NCI-H1930 (cell line): ENCODE measurements around the gene FES.
"Not testable (repeated sequence)": the region's sequence is repeated elsewhere in the genome, so short reads cannot be mapped to it uniquely, and the experiment has no call there.

Source experiments
- DNase-seq, 2 experiments: peaks; one replicate each; lab custom pipeline; 2025; lab: John Stamatoyannopoulos, UW

FES gene

GRCh38 chr15:90883976-90884718, at the start of gene FES:
FES (plus strand) TSS chr15:90884504; CDS start chr15:90885046, 542 bp downstream.
- no peak for DNase-seq

- DNase-seq, result no peak
Observed at GRCh38 chr15:90834626-90835025, 49.7 kb upstream of the FES start.

GRCh38 chr15:90836296-90836871, 47.9 kb upstream of the FES start:
- DNase-seq, result no peak

- DNase-seq, result no peak
Observed at GRCh38 chr15:90837094-90837493, 47.2 kb upstream of the FES start.

- DNase-seq, result no peak
Observed at GRCh38 chr15:90838139-90838538, 46.2 kb upstream of the FES start.

- no peak for DNase-seq
Observed at GRCh38 chr15:90838544-90838943, 45.8 kb upstream of the FES start.

- DNase-seq, result no peak
Observed at GRCh38 chr15:90839187-90840071, 44.9 kb upstream of the FES start.

- no peak for DNase-seq
Observed at GRCh38 chr15:90840157-90840855, 44.0 kb upstream of the FES start.

- no peak for DNase-seq
Observed at GRCh38 chr15:90840954-90841353, 43.4 kb upstream of the FES start.

GRCh38 chr15:90844696-90845095, 39.6 kb upstream of the FES start:
- DNase-seq, result no peak

GRCh38 chr15:90845201-90845949, 38.9 kb upstream of the FES start:
- no peak for DNase-seq

- DNase-seq, result not testable (repeated sequence)
Observed at GRCh38 chr15:90849424-90849823, 34.9 kb upstream of the FES start.

- DNase-seq, result no peak
Observed at GRCh38 chr15:90851114-90851513, 33.2 kb upstream of the FES start.

GRCh38 chr15:90851940-90852339, 32.4 kb upstream of the FES start:
- DNase-seq, result no peak

GRCh38 chr15:90855139-90855538, 29.2 kb upstream of the FES start:
- DNase-seq, result no peak

GRCh38 chr15:90857337-90857736, 27.0 kb upstream of the FES start:
- no peak for DNase-seq

GRCh38 chr15:90857883-90858443, 26.3 kb upstream of the FES start:
- no peak for DNase-seq

- no peak for DNase-seq
Observed at GRCh38 chr15:90859234-90860131, 24.8 kb upstream of the FES start.

- DNase-seq, result no peak
Observed at GRCh38 chr15:90860450-90860849, 23.9 kb upstream of the FES start.
